ENCODE results near the gene MARCHF10. TPM values are rescaled to one million over a fixed set of nuclear protein-coding genes. Genes with fewer than 3 reads are reported as not detected.

Gene MARCHF10
- total RNA-seq, 4 donors from 2014 or later: not detected

- TF ChIP-seq CTCF (IDR thresholded peaks at IDR 0.05; ENCODE audit: low read depth): no peak
Measured at GRCh38 chr17:62704381-62704971, 103.6 kb downstream of the MARCHF10 start.

- TF ChIP-seq CTCF (IDR thresholded peaks at IDR 0.05; ENCODE audit: low read depth): no peak
Measured at GRCh38 chr17:62703776-62704380, 104.2 kb downstream of the MARCHF10 start.

- TF ChIP-seq CTCF (IDR thresholded peaks at IDR 0.05; ENCODE audit: low read depth): no peak
Measured at GRCh38 chr17:62703261-62703775, 104.8 kb downstream of the MARCHF10 start.

- TF ChIP-seq CTCF (IDR thresholded peaks at IDR 0.05; ENCODE audit: low read depth): no peak
Measured at GRCh38 chr17:62702746-62703260, 105.3 kb downstream of the MARCHF10 start.

GRCh38 chr17:62701706-62702085 lies 106.4 kb downstream of the MARCHF10 start:
- no peak for TF ChIP-seq CTCF (IDR thresholded peaks at IDR 0.05; ENCODE audit: low read depth)

- no peak for TF ChIP-seq CTCF (IDR thresholded peaks at IDR 0.05; ENCODE audit: low read depth)
Measured at GRCh38 chr17:62700964-62701705, 107.0 kb downstream of the MARCHF10 start.
